ENCODE data around the gene PLA2G12B. TPM values are rescaled to one million over a fixed set of nuclear protein-coding genes. Genes with fewer than 3 reads are reported as not detected.
"Not testable (repeated sequence)": the region's sequence is repeated elsewhere in the genome, so short reads cannot be mapped to it uniquely, and the experiment has no call there.

The PLA2G12B gene, protein sequence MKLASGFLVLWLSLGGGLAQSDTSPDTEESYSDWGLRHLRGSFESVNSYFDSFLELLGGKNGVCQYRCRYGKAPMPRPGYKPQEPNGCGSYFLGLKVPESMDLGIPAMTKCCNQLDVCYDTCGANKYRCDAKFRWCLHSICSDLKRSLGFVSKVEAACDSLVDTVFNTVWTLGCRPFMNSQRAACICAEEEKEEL
- total RNA-seq (ENCODE audit: unreplicated experiment) = not detected
- long read RNA-seq = 0 reads

DNA sequence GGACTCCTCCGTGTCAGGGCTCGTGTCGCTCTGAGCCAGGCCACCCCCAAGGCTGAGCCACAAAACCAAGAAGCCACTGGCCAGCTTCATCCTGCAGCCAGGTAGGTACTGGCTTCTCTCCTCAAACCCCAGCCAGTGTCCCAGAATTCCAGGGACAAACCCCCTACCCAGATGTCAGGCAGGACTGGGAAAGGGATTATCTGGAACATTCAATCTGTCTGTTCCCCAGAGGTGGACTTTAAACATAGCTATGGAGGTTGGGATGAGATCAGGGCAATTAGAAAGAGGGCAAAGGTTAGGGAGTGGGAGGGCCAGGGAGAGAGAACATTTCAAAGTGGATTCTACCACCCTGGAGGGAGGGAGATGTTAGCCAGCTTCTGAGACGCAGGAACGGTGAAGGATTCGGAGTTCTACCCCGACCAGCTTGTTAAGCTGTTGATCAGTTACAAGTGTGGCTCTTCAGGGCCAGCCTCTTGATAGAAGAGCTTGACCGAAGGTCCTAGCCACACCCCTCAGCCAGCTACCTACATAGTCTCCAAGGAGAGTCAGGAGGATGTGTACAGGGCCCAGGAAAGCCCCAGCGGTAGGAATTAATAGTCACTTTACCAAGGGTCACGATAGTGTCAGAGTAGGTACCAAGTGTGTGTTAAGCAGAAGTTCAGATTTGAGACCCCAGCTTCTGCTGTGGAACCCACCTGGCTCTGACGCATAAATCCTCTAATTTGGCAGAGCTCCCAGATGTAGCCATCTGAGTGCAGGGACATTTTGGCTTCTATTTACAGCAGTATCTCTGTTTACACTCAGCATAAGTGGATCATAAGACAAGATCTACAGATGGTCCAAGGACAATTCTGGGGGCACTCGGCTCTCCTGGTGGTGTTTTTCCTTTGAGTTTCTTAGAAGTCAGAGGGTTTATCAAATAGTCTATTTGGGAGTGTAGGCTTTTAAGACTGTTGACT lies at the start of gene PLA2G12B:
PLA2G12B (minus strand) TSS at position 211 of the 959 bp plus-strand sequence; CDS start at position 90, 121 bp downstream.
- Mint-ChIP-seq H3K36me3 (ENCODE audit: low read depth, unreplicated experiment) (no peaks in the 10 kb centered on the region), H3K4me3 (ENCODE audit: unreplicated experiment) (no peak within 1 kb of the TSS), H3K4me1 (ENCODE audit: unreplicated experiment) (peaks cover 7% of the 10 kb centered on the region), H3K27me3 (ENCODE audit: unreplicated experiment) (no peaks in the 10 kb centered on the region), H3K9me3 (ENCODE audit: unreplicated experiment) (no peaks in the 10 kb centered on the region), H3K27ac (ENCODE audit: unreplicated experiment) (no peak within 1 kb of the TSS)
- TF ChIP-seq, protein P1, sequence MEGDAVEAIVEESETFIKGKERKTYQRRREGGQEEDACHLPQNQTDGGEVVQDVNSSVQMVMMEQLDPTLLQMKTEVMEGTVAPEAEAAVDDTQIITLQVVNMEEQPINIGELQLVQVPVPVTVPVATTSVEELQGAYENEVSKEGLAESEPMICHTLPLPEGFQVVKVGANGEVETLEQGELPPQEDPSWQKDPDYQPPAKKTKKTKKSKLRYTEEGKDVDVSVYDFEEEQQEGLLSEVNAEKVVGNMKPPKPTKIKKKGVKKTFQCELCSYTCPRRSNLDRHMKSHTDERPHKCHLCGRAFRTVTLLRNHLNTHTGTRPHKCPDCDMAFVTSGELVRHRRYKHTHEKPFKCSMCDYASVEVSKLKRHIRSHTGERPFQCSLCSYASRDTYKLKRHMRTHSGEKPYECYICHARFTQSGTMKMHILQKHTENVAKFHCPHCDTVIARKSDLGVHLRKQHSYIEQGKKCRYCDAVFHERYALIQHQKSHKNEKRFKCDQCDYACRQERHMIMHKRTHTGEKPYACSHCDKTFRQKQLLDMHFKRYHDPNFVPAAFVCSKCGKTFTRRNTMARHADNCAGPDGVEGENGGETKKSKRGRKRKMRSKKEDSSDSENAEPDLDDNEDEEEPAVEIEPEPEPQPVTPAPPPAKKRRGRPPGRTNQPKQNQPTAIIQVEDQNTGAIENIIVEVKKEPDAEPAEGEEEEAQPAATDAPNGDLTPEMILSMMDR (IDR thresholded peaks at IDR 0.05; ENCODE audit: unreplicated experiment) = no peak
- no peak for DNase-seq (ENCODE audit: low spot score)

GRCh38 chr10:73003822-73004221 lies 49.2 kb upstream of the PLA2G12B start:
- Mint-ChIP-seq H3K27ac (ENCODE audit: unreplicated experiment) (no peak overlapping the region), H3K36me3 (ENCODE audit: low read depth, unreplicated experiment) (no peaks in the 10 kb centered on the region), H3K4me3 (ENCODE audit: unreplicated experiment) (no peak overlapping the region), H3K27me3 (ENCODE audit: unreplicated experiment) (no peaks in the 10 kb centered on the region), H3K4me1 (ENCODE audit: unreplicated experiment) (no peaks in the 10 kb centered on the region), H3K9me3 (ENCODE audit: unreplicated experiment) (no peaks in the 10 kb centered on the region)
- TF ChIP-seq, protein P1 (IDR thresholded peaks at IDR 0.05; ENCODE audit: unreplicated experiment) = no peak
- DNase-seq (ENCODE audit: low spot score) = no peak

DNA sequence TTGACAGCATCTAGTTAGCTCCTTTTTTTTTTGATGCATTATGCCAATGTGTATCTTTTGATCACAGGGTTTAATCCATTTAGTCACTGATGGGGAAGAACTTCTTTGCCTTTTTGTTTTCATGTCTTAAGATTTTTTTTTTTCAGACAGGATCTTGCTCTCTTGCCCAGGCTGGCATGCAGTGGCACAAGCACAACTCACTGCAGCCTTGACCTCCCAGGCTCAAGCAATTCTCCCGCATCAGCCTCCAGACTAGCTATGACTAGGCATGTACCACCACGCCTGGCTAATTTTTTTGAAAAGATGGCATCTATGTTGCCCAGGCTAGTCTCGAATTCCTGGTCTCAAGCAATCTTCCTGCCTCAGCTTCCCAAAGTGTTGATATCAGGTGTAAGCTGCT lies 46.4 kb upstream of the PLA2G12B start:
- Mint-ChIP-seq H3K36me3 (ENCODE audit: low read depth, unreplicated experiment) (peaks cover 4% of the 10 kb centered on the region), H3K9me3 (ENCODE audit: unreplicated experiment) (no peaks in the 10 kb centered on the region), H3K27me3 (ENCODE audit: unreplicated experiment) (no peaks in the 10 kb centered on the region), H3K27ac (ENCODE audit: unreplicated experiment) (no peak overlapping the region), H3K4me3 (ENCODE audit: unreplicated experiment) (no peak overlapping the region), H3K4me1 (ENCODE audit: unreplicated experiment) (no peaks in the 10 kb centered on the region)
- DNase-seq (ENCODE audit: low spot score) = no peak
- TF ChIP-seq, protein P1 (IDR thresholded peaks at IDR 0.05; ENCODE audit: unreplicated experiment) = no peak

DNA sequence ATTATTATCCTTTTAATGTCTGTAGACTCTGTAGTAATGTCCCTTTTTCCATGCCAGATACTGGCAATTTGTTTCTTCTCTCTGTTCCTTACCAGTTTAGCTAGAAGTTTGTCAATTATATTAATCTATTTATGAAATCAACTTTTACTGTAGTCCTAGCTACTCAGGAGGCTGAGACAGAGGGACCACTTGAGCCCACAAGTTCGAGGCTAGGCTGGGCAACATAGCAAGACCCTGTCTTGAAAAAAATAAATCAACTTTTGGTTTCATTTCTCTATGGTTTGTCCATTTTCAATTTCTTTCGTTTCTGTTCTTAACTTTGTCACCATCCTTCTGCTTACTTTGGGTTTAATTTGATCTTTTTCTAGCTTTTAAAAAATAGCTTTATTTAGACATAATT lies 42.5 kb upstream of the PLA2G12B start:
- no peak for DNase-seq (ENCODE audit: low spot score)
- H3K4me1 Mint-ChIP-seq (ENCODE audit: unreplicated experiment) = no peaks in the 10 kb centered on the region
- H3K27me3 Mint-ChIP-seq (ENCODE audit: unreplicated experiment) = no peaks in the 10 kb centered on the region
- no peaks in the 10 kb centered on the region for H3K9me3 Mint-ChIP-seq (ENCODE audit: unreplicated experiment)
- H3K4me3 Mint-ChIP-seq (ENCODE audit: unreplicated experiment) = no peak overlapping the region
- peaks cover 11% of the 10 kb centered on the region for H3K36me3 Mint-ChIP-seq (ENCODE audit: low read depth, unreplicated experiment)
- H3K27ac Mint-ChIP-seq (ENCODE audit: unreplicated experiment) = no peak overlapping the region
- TF ChIP-seq, protein P1 (IDR thresholded peaks at IDR 0.05; ENCODE audit: unreplicated experiment) = no peak

DNA sequence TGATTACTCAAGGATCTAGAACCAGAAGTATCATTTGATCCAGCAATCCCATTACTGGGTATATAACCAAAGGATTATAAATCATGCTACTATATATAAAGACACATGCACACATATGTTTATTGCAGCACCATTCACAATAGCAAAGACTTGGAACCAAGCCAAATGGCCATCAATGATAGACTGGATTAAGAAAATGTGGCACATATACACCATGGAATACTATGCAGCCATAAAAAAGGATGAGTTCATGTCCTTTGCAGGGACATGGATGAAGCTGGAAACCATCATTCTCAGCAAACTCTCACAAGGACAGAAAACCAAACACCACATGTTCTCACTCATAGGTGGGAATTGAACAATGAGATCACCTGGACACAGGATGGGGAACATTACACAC lies 40.9 kb upstream of the PLA2G12B start:
- H3K9me3 Mint-ChIP-seq (ENCODE audit: unreplicated experiment); DNase-seq (ENCODE audit: low spot score); H3K27me3 Mint-ChIP-seq (ENCODE audit: unreplicated experiment); H3K4me3 Mint-ChIP-seq (ENCODE audit: unreplicated experiment); H3K4me1 Mint-ChIP-seq (ENCODE audit: unreplicated experiment); H3K27ac Mint-ChIP-seq (ENCODE audit: unreplicated experiment): not testable (repeated sequence)
- peaks cover 12% of the 10 kb centered on the region for H3K36me3 Mint-ChIP-seq (ENCODE audit: low read depth, unreplicated experiment)

GRCh38 chr10:72989771-72990170 lies 35.2 kb upstream of the PLA2G12B start:
- not testable (repeated sequence) for H3K27me3 Mint-ChIP-seq (ENCODE audit: unreplicated experiment); H3K4me1 Mint-ChIP-seq (ENCODE audit: unreplicated experiment); H3K4me3 Mint-ChIP-seq (ENCODE audit: unreplicated experiment); H3K36me3 Mint-ChIP-seq (ENCODE audit: low read depth, unreplicated experiment); H3K9me3 Mint-ChIP-seq (ENCODE audit: unreplicated experiment); H3K27ac Mint-ChIP-seq (ENCODE audit: unreplicated experiment); DNase-seq (ENCODE audit: low spot score)

GRCh38 chr10:72984618-72985017 lies 30.0 kb upstream of the PLA2G12B start:
- DNase-seq (ENCODE audit: low spot score); H3K27me3 Mint-ChIP-seq (ENCODE audit: unreplicated experiment); H3K27ac Mint-ChIP-seq (ENCODE audit: unreplicated experiment); H3K4me1 Mint-ChIP-seq (ENCODE audit: unreplicated experiment); H3K9me3 Mint-ChIP-seq (ENCODE audit: unreplicated experiment); H3K4me3 Mint-ChIP-seq (ENCODE audit: unreplicated experiment): not testable (repeated sequence)
- H3K36me3 Mint-ChIP-seq (ENCODE audit: low read depth, unreplicated experiment) = peaks cover 15% of the 10 kb centered on the region
